ENCODE measurements around the gene FITM1.

DNA sequence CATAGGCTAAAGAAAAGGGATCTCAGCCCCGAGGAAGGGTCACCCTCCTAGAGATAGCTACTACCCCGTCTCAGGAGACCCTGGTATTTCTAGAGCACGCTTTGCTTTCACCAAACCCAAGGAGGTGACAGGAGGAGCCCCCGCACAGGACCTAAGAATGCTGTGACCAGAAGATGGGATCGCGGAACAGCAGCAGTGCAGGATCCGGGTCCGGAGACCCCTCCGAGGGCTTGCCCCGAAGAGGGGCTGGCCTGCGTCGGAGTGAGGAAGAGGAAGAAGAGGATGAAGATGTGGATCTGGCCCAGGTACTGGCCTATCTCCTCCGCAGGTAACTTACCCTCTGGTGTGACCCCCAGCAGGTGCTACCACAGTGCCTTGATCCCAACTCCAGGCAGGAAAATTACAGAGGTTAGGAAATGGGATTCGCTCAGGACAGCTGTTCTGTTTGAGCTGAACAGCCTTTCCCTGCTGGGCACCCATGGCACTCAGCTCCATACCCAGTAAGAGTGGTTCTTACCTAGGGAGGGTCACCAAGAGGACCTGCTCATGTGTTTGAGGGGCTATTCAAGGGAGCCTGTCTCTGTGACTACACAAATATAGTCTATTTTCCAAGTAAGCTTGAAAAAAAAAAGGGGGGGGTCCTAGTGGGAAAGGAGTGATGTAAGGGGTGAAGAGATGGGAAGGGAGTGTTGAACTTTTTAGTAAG is 14.9 kb upstream of the FITM1 start:
- TF ChIP-seq, protein P1, sequence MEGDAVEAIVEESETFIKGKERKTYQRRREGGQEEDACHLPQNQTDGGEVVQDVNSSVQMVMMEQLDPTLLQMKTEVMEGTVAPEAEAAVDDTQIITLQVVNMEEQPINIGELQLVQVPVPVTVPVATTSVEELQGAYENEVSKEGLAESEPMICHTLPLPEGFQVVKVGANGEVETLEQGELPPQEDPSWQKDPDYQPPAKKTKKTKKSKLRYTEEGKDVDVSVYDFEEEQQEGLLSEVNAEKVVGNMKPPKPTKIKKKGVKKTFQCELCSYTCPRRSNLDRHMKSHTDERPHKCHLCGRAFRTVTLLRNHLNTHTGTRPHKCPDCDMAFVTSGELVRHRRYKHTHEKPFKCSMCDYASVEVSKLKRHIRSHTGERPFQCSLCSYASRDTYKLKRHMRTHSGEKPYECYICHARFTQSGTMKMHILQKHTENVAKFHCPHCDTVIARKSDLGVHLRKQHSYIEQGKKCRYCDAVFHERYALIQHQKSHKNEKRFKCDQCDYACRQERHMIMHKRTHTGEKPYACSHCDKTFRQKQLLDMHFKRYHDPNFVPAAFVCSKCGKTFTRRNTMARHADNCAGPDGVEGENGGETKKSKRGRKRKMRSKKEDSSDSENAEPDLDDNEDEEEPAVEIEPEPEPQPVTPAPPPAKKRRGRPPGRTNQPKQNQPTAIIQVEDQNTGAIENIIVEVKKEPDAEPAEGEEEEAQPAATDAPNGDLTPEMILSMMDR (IDR thresholded peaks at IDR 0.05), result no peak
- TF ChIP-seq POLR2A (IDR thresholded peaks at IDR 0.05) (no peak), POLR2AphosphoS5 (IDR thresholded peaks at IDR 0.05) (no peak)
